HEK293 (cell line): ENCODE results near the gene RAI14.
A peak's percentile ranks its signal among the peaks of the same experiment; 100 is the strongest.

Experiments
- CTCF ChIA-PET: fragments of 350-600 bp; formaldehyde crosslinking; extraction: SDS; loops from one replicate; lab custom pipeline; 2021; ENCODE audit warnings: antibody characterized with exemption; lab: Yijun Ruan, JAX
- POLR2A ChIA-PET: fragments of 300-600 bp; formaldehyde crosslinking; extraction: SDS; loops from one replicate; lab custom pipeline; 2020; ENCODE audit warnings: antibody characterized with exemption, inconsistent platforms; lab: Yijun Ruan, JAX
- H3K27ac ChIP-seq: fragments of 200-500 bp; sonication (Bioruptor generic); 2 replicates; pipeline ENCODE4 v1.5.1; 2014; ENCODE audit warnings: low read depth, low read length, control low read depth, inconsistent platforms; ENCODE audit errors: extremely low read depth
- H3K36me3 ChIP-seq, 2 experiments: fragments of 200-500 bp in 1 of 2; sonication (Bioruptor generic) in 1 of 2; 1 replicate in 1 of 2; 2 replicates in 1 of 2; pipeline ENCODE4 v1.5.1; 2014 to 2017; ENCODE audit warnings: inconsistent platforms in 2 of 2, low read length in 2 of 2; ENCODE audit not compliant: control insufficient read depth in 2 of 2, insufficient read depth in 1 of 2
- H3K4me1 ChIP-seq: fragments of 200-500 bp; sonication (Bioruptor generic); 2 replicates; pipeline ENCODE4 v1.5.1; 2014; ENCODE audit warnings: mild to moderate bottlenecking, low read length, inconsistent platforms; ENCODE audit not compliant: control insufficient read depth, insufficient read depth
- H3K4me3 ChIP-seq: 2 replicates; pipeline ENCODE4 v1.5.1; 2011; ENCODE audit warnings: low read depth, mild to moderate bottlenecking, control low read depth, low read length, moderate library complexity
- H3K9me3 ChIP-seq: fragments of 200-500 bp; sonication (Bioruptor generic); 2 replicates; pipeline ENCODE4 v1.5.1; 2014; ENCODE audit warnings: low read depth, low read length, inconsistent platforms; ENCODE audit not compliant: control insufficient read depth, insufficient read depth
- SALL2 ChIP-seq: fragments of 450-650 bp; formaldehyde crosslinking; IDR thresholded peaks from 2 replicates; pipeline ENCODE4 v1.5.0; 2017; ENCODE audit warnings: missing biosample characterization, mild to moderate bottlenecking, missing genetic modification characterization, borderline replicate concordance
- SP7 ChIP-seq: fragments of 450-650 bp; formaldehyde crosslinking; IDR thresholded peaks from 2 replicates; pipeline ENCODE4 v1.5.1; 2016; ENCODE audit warnings: missing biosample characterization, missing genetic modification characterization
- YY2 ChIP-seq: fragments of 450-650 bp; formaldehyde crosslinking; IDR thresholded peaks from 2 replicates; pipeline ENCODE4 v1.5.1; 2016; ENCODE audit warnings: missing biosample characterization, missing genetic modification characterization
- ZBTB44 ChIP-seq: fragments of 450-650 bp; IDR thresholded peaks from 2 replicates; pipeline ENCODE4 v1.5.1; 2018; ENCODE audit warnings: missing biosample characterization, mild to moderate bottlenecking, missing genetic modification characterization
- ZBTB49 ChIP-seq: fragments of 450-650 bp; formaldehyde crosslinking; IDR thresholded peaks from 2 replicates; pipeline ENCODE4 v1.5.1; 2016; ENCODE audit warnings: missing biosample characterization, missing genetic modification characterization, low read depth
- ZEB2 ChIP-seq: fragments of 450-650 bp; formaldehyde crosslinking; IDR thresholded peaks from 2 replicates; pipeline ENCODE4 v1.5.1; 2016; ENCODE audit warnings: missing biosample characterization, missing genetic modification characterization
- ZNF133 ChIP-seq: fragments of 450-650 bp; formaldehyde crosslinking; IDR thresholded peaks from 2 replicates; pipeline ENCODE4 v1.5.1; 2016; ENCODE audit warnings: missing biosample characterization, missing genetic modification characterization
- ZNF146 ChIP-seq: fragments of 450-650 bp; formaldehyde crosslinking; IDR thresholded peaks from 2 replicates; pipeline ENCODE4 v1.5.1; 2016; ENCODE audit warnings: missing biosample characterization, missing genetic modification characterization
- ZNF311 ChIP-seq: fragments of 450-650 bp; formaldehyde crosslinking; IDR thresholded peaks from 2 replicates; pipeline ENCODE4 v1.5.1; 2017; ENCODE audit warnings: missing biosample characterization, missing genetic modification characterization, borderline replicate concordance
- ZNF341 ChIP-seq: fragments of 450-650 bp; formaldehyde crosslinking; IDR thresholded peaks from 2 replicates; pipeline ENCODE4; 2016; ENCODE audit warnings: low read depth, missing biosample characterization, missing genetic modification characterization
- ZNF362 ChIP-seq: fragments of 450-650 bp; formaldehyde crosslinking; IDR thresholded peaks from 2 replicates; pipeline ENCODE4 v1.5.1; 2016; ENCODE audit warnings: missing biosample characterization, missing genetic modification characterization
- ZNF544 ChIP-seq: fragments of 450-650 bp; formaldehyde crosslinking; IDR thresholded peaks from 2 replicates; pipeline ENCODE4 v1.5.0; 2017; ENCODE audit warnings: missing biosample characterization, missing genetic modification characterization
- ZNF555 ChIP-seq: fragments of 450-650 bp; formaldehyde crosslinking; conservative IDR thresholded peaks from 2 replicates; pipeline ENCODE4 v1.5.1; 2017; ENCODE audit warnings: missing biosample characterization, mild to moderate bottlenecking, missing genetic modification characterization, inconsistent platforms
- ZNF560 ChIP-seq: fragments of 450-650 bp; formaldehyde crosslinking; IDR thresholded peaks from 2 replicates; pipeline ENCODE4 v1.5.1; 2017; ENCODE audit warnings: missing biosample characterization, missing genetic modification characterization, borderline replicate concordance
- ZNF585B ChIP-seq: fragments of 450-650 bp; formaldehyde crosslinking; IDR thresholded peaks from 2 replicates; pipeline ENCODE4 v1.5.1; 2016; ENCODE audit warnings: missing biosample characterization, missing genetic modification characterization
- ZNF777 ChIP-seq: fragments of 450-650 bp; formaldehyde crosslinking; IDR thresholded peaks from 2 replicates; pipeline ENCODE4 v1.5.1; 2017; ENCODE audit warnings: missing biosample characterization, missing genetic modification characterization, borderline replicate concordance
- ZSCAN23 ChIP-seq: fragments of 450-650 bp; formaldehyde crosslinking; IDR thresholded peaks from 2 replicates; pipeline ENCODE4 v1.5.1; 2016; ENCODE audit warnings: missing biosample characterization, missing genetic modification characterization
- TF ChIP-seq, protein P1 (sequence below): fragments of 450-650 bp; formaldehyde crosslinking; IDR thresholded peaks from 2 replicates; pipeline ENCODE4 v1.5.1; 2016; ENCODE audit warnings: missing biosample characterization, missing genetic modification characterization
- TF ChIP-seq, protein P2 (sequence below): fragments of 450-650 bp; formaldehyde crosslinking; IDR thresholded peaks from 2 replicates; pipeline ENCODE4 v1.5.1; 2016; ENCODE audit warnings: missing biosample characterization, missing genetic modification characterization

Gene RAI14

GRCh38 chr5:34842554-34842953 is 186.4 kb downstream of the RAI14 start:
- ChIA-PET POLR2A (no interaction called here), CTCF (no interaction called here)
- H3K4me3 ChIP-seq: no peak overlapping the region
- no peaks in the 10 kb centered on the region for H3K9me3 ChIP-seq
- no peak overlapping the region for H3K27ac ChIP-seq
- TF ChIP-seq ZNF544 (tag by site-specific recombination) (peak; percentile 98), ZNF555 (tag by site-specific recombination) (no peak), ZBTB49 (tag by site-specific recombination) (no peak)
- H3K4me1 ChIP-seq: no peaks in the 10 kb centered on the region
- no peaks in the 10 kb centered on the region for H3K36me3 ChIP-seq

DNA sequence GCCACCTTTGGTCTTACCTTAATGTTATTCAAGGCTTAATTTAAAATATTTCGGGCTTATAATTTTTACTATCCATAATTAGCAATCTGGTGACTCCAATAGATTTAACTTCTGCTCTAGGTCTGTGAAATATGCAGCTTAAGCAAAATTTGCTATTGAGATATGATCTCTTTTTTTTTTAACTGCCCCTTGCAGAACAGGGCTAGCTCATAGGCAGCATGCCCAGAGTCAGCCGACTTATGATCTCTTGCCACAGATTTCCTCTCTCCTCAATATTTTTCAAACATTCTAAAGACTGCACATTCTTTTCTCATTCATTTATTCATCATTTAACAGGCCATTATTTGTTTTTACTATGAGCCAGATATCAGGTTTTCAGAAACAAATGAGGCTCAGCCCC is 187.4 kb downstream of the RAI14 start:
- POLR2A ChIA-PET: no interaction called here
- TF ChIP-seq ZNF362 (tag by site-specific recombination) (no peak), ZNF146 (tag by site-specific recombination) (no peak), ZNF585B (no peak), ZNF311 (tag by site-specific recombination) (no peak), ZNF777 (tag by site-specific recombination) (no peak), ZEB2 (tag by site-specific recombination) (no peak), YY2 (tag by site-specific recombination) (no peak), SP7 (tag by site-specific recombination) (no peak), ZNF341 (tag by site-specific recombination) (no peak), ZBTB44 (tag by site-specific recombination) (no peak), ZSCAN23 (no peak), ZNF133 (tag by site-specific recombination) (no peak), SALL2 (no peak), ZNF560 (no peak)
- TF ChIP-seq, protein P1, sequence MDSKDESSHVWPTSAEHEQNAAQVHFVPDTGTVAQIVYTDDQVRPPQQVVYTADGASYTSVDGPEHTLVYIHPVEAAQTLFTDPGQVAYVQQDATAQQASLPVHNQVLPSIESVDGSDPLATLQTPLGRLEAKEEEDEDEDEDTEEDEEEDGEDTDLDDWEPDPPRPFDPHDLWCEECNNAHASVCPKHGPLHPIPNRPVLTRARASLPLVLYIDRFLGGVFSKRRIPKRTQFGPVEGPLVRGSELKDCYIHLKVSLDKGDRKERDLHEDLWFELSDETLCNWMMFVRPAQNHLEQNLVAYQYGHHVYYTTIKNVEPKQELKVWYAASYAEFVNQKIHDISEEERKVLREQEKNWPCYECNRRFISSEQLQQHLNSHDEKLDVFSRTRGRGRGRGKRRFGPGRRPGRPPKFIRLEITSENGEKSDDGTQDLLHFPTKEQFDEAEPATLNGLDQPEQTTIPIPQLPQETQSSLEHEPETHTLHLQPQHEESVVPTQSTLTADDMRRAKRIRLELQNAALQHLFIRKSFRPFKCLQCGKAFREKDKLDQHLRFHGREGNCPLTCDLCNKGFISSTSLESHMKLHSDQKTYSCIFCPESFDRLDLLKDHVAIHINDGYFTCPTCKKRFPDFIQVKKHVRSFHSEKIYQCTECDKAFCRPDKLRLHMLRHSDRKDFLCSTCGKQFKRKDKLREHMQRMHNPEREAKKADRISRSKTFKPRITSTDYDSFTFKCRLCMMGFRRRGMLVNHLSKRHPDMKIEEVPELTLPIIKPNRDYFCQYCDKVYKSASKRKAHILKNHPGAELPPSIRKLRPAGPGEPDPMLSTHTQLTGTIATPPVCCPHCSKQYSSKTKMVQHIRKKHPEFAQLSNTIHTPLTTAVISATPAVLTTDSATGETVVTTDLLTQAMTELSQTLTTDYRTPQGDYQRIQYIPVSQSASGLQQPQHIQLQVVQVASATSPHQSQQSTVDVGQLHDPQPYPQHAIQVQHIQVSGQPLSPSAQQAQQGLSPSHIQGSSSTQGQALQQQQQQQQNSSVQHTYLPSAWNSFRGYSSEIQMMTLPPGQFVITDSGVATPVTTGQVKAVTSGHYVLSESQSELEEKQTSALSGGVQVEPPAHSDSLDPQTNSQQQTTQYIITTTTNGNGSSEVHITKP: no peak
- TF ChIP-seq, protein P2, sequence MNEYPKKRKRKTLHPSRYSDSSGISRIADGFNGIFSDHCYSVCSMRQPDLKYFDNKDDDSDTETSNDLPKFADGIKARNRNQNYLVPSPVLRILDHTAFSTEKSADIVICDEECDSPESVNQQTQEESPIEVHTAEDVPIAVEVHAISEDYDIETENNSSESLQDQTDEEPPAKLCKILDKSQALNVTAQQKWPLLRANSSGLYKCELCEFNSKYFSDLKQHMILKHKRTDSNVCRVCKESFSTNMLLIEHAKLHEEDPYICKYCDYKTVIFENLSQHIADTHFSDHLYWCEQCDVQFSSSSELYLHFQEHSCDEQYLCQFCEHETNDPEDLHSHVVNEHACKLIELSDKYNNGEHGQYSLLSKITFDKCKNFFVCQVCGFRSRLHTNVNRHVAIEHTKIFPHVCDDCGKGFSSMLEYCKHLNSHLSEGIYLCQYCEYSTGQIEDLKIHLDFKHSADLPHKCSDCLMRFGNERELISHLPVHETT (tag by site-specific recombination): no peak
- TF ChIP-seq, all 188 proteins: peak for 0
- Histone ChIP-seq H3K36me3 (no peaks in the 10 kb centered on the region), H3K9me3 (no peaks in the 10 kb centered on the region), H3K27ac (no peak overlapping the region), H3K4me3 (no peak overlapping the region), H3K4me1 (no peaks in the 10 kb centered on the region)
- CTCF ChIA-PET: interaction anchor here (0.7 kb wide), 1 partner anchor 306 kb away, joined by 4 read pairs; no protein-coding TSS in a partner anchor
